Suprapubic skin (tissue), 4 donors: Measurements from ENCODE around the gene CLIC2. TPM values are rescaled to one million over a fixed set of nuclear protein-coding genes. Genes with fewer than 3 reads are reported as not detected.
"Not testable (repeated sequence)": the region's sequence is repeated elsewhere in the genome, so short reads cannot be mapped to it uniquely, and the experiment has no call there.

ENCODE experiments used
- DNase-seq, 2 donors: peaks; one replicate each; pipeline ENCODE4 v3.0.0-alpha.2; 2019; ENCODE audit warnings: low spot score in 2 of 2
- H3K27ac ChIP-seq: fragments of 200-600 bp; sonication (generic); one replicate; pipeline ENCODE4 v1.5.1; 2019
- H3K27me3 ChIP-seq: fragments of 200-600 bp; sonication (generic); one replicate; pipeline ENCODE4 v1.5.1; 2019
- H3K36me3 ChIP-seq: fragments of 200-600 bp; sonication (generic); one replicate; pipeline ENCODE4 v1.5.1; 2019
- H3K4me1 ChIP-seq: fragments of 200-600 bp; sonication (generic); one replicate; pipeline ENCODE4 v1.5.1; 2019
- H3K4me3 ChIP-seq: fragments of 200-600 bp; sonication (generic); one replicate; pipeline ENCODE4 v1.5.1; 2019; ENCODE audit warnings: mild to moderate bottlenecking
- H3K9me3 ChIP-seq: fragments of 200-600 bp; sonication (generic); one replicate; pipeline ENCODE4 v1.5.1; 2019
- EP300 ChIP-seq: sonication (generic); formaldehyde crosslinking; IDR thresholded peaks from one replicate; pipeline ENCODE4 v1.6.1; 2017; ENCODE audit warnings: antibody characterized with exemption
- POLR2A ChIP-seq, 2 donors: fragments of 450-650 bp; IDR thresholded peaks; one replicate each; pipeline ENCODE4 v1.6.1; 2017; ENCODE audit warnings: antibody characterized with exemption in 2 of 2, mild to moderate bottlenecking in 2 of 2, moderate library complexity in 2 of 2
- POLR2AphosphoS5 ChIP-seq, 3 donors: sonication (generic); formaldehyde crosslinking; IDR thresholded peaks; one replicate each; pipeline ENCODE4 v1.6.1; 2017; ENCODE audit warnings: antibody characterized with exemption in 3 of 3
- whole genome bisulfite sequencing: methylation state at CpG from one replicate; pipeline ENCODE4 v1.1.5; 2018; 5-methylcytosine and 5-hydroxymethylcytosine counted together
- total RNA-seq, 4 donors: library from RNA; depleted of rRNA; stranded (reverse); fragments of >200 nt; gene quantifications; one replicate each; pipeline ENCODE4 v1.1.0, GENCODE V29; 2016
- TF ChIP-seq, protein P1 (sequence below), 2 donors: fragments of 200-600 bp in 1 of 2; fragments of 450-650 bp in 1 of 2; sonication (generic) in 1 of 2; IDR thresholded peaks; one replicate each; pipeline ENCODE4 v1.5.1; 2016 to 2019; ENCODE audit warnings: antibody characterized with exemption in 2 of 2, mild to moderate bottlenecking in 1 of 2, moderate library complexity in 1 of 2

Gene CLIC2
- total RNA-seq, 4 donors from 2014 or later, result 4.8 to 9.2 (median 7.4) TPM

DNA sequence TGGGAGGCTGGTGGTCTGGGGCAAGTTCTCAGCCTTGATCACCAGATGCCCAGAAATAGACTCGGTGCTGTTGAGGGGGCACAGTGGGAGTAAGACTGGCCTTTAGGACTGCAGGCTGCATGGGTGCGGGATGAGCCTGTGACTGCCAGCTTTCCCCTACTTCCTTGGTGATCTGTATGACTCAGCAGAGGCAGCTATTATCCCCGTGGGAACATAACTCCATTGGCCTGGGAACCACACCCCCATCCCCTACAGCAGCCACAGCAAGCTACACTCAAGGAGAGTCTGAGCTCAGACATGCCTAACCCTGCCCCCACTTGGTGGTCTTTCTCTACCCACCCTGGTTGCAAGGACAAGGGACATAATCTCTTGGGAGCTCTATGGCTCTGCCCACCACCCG, 20.6 kb downstream of the CLIC2 start:
- no peaks in the 10 kb centered on the region for H3K27me3 ChIP-seq
- 76% methylated on average over 4 of the region's 4 CpGs for WGBS
- no peak for DNase-seq
- no peak overlapping the region for H3K27ac ChIP-seq
- TF ChIP-seq EP300 (no peak), POLR2AphosphoS5 (IDR thresholded peaks at IDR 0.05) (no peak), POLR2A (IDR thresholded peaks at IDR 0.05) (no peak)
- TF ChIP-seq, protein P1, sequence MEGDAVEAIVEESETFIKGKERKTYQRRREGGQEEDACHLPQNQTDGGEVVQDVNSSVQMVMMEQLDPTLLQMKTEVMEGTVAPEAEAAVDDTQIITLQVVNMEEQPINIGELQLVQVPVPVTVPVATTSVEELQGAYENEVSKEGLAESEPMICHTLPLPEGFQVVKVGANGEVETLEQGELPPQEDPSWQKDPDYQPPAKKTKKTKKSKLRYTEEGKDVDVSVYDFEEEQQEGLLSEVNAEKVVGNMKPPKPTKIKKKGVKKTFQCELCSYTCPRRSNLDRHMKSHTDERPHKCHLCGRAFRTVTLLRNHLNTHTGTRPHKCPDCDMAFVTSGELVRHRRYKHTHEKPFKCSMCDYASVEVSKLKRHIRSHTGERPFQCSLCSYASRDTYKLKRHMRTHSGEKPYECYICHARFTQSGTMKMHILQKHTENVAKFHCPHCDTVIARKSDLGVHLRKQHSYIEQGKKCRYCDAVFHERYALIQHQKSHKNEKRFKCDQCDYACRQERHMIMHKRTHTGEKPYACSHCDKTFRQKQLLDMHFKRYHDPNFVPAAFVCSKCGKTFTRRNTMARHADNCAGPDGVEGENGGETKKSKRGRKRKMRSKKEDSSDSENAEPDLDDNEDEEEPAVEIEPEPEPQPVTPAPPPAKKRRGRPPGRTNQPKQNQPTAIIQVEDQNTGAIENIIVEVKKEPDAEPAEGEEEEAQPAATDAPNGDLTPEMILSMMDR (IDR thresholded peaks at IDR 0.05), result no peak
- H3K4me1 ChIP-seq, result no peaks in the 10 kb centered on the region
- H3K4me3 ChIP-seq, result no peak overlapping the region
- no peaks in the 10 kb centered on the region for H3K36me3 ChIP-seq
- H3K9me3 ChIP-seq, result no peaks in the 10 kb centered on the region

DNA sequence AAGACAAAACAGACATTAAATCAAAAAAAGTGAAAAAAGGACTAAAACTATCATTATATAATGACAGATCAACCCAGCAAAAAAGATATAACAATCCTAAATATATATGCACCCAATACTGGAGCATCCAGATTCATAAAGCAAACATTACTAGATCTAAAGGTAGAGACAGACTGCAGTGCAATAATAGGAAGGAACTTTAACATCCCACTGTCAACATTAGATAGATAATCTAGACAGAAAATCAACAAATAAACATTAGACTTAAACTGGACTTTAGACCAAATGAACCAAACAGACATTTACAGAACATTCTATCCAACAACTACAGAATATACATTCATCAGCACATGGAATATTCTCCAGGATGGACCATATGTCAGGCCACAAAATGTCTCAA, 40.6 kb downstream of the CLIC2 start:
- H3K9me3 ChIP-seq, result no peaks in the 10 kb centered on the region
- no peak overlapping the region for H3K27ac ChIP-seq
- H3K4me3 ChIP-seq, result no peak overlapping the region
- no peak for DNase-seq
- H3K27me3 ChIP-seq, result no peaks in the 10 kb centered on the region
- TF ChIP-seq, protein P1 (IDR thresholded peaks at IDR 0.05), result no peak
- TF ChIP-seq EP300 (no peak), POLR2AphosphoS5 (IDR thresholded peaks at IDR 0.05) (no peak), POLR2A (IDR thresholded peaks at IDR 0.05) (no peak)
- H3K36me3 ChIP-seq, result no peaks in the 10 kb centered on the region
- H3K4me1 ChIP-seq, result no peaks in the 10 kb centered on the region

DNA sequence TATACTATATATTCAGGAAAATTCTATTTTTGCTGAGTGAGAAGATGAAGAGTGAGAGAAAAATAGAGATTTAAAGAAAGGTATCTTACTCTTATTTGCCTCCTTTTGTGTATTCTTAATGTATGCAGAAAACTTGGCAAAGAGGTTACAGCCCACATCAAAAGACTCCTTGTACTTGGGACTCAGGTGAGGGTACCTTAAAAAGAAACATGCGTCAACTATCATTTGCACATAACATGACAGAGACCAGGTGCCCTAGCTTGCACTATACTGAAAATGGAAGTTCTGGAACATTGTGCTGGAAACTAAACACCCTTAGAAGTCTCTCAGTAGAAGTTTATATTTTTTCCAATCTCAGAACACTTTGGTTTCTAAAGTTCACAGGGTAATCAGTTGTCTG, 54.5 kb downstream of the CLIC2 start:
- peaks cover 8% of the 10 kb centered on the region for H3K36me3 ChIP-seq
- H3K4me3 ChIP-seq, result no peak overlapping the region
- no peak for TF ChIP-seq POLR2A (IDR thresholded peaks at IDR 0.05)
- TF ChIP-seq POLR2AphosphoS5 (IDR thresholded peaks at IDR 0.05), result no peak
- no peak for TF ChIP-seq EP300
- TF ChIP-seq, protein P1 (IDR thresholded peaks at IDR 0.05), result no peak
- DNase-seq, result no peak
- no peak overlapping the region for H3K27ac ChIP-seq
- H3K27me3 ChIP-seq, result no peaks in the 10 kb centered on the region
- H3K4me1 ChIP-seq, result no peaks in the 10 kb centered on the region
- H3K9me3 ChIP-seq, result no peaks in the 10 kb centered on the region
- WGBS, result 88% methylated on average over 1 of the region's 1 CpG

DNA sequence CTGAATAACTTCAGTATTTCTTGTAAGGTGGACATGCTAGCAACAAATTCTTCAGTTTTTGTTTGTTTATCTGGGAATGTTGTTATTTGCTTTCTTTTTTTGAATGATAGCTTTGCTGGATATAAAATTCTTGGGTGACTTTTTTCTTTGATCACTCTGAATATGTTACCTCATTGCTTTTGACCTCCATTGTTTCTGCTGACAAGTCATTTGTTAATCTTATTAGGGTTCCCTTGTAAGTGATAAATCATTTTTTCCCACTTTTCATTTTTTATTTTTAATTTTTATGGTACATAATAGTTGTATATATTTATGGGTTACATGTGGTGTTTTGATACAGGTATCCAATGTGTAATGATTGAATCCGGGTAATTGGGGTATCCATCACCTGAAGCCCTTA, 63.4 kb downstream of the CLIC2 start:
- no peaks in the 10 kb centered on the region for H3K36me3 ChIP-seq
- no peak overlapping the region for H3K4me3 ChIP-seq
- no peaks in the 10 kb centered on the region for H3K9me3 ChIP-seq
- TF ChIP-seq POLR2A (IDR thresholded peaks at IDR 0.05) (no peak), POLR2AphosphoS5 (IDR thresholded peaks at IDR 0.05) (no peak), EP300 (no peak)
- TF ChIP-seq, protein P1 (IDR thresholded peaks at IDR 0.05), result no peak
- H3K27ac ChIP-seq, result no peak overlapping the region
- DNase-seq, result no peak
- WGBS, result 92% methylated on average over 1 of the region's 1 CpG
- no peaks in the 10 kb centered on the region for H3K27me3 ChIP-seq
- no peaks in the 10 kb centered on the region for H3K4me1 ChIP-seq

DNA sequence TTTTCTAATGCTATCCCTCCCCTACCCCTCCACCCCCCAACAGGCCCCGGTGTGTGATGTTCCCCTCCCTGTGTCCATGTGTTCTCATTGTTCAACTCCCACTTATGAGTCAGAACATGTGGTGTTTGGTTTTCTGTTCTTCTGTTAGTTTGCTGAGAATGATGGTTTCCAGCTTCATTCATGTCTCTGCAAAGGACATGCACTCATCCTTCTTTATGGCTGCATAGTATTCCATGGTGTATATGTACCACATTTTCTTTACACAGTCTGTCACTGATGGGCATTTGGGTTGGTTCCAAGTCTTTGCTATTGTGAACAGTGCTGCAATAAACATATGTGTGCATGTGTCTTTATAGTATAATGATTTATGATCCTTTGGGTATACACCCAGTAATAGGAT, 66.4 kb downstream of the CLIC2 start:
- not testable (repeated sequence) for H3K4me1 ChIP-seq, H3K9me3 ChIP-seq, H3K27me3 ChIP-seq, H3K36me3 ChIP-seq, H3K27ac ChIP-seq, H3K4me3 ChIP-seq, DNase-seq
- WGBS, result 88% methylated on average over 1 of the region's 1 CpG

DNA sequence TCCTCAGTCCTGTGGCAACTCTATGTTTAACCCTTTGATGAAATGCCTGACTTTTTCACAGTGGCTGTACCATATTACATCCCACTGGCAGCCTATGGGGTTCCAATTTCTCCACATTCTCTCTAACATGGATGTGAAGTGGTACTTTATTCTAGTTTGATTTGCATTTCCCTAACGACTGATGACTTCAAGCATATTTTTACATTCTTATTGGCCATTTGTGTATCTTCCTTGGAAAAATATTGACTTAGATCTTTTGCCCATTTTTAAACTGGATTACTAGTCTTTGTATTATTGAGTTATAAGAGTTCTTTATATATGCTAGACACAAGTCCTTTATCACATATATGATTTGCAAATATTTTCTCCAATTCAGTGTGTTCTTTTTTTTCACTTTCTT, 68.0 kb downstream of the CLIC2 start:
- Histone ChIP-seq H3K4me3 (no peak overlapping the region), H3K9me3 (no peaks in the 10 kb centered on the region), H3K36me3 (no peaks in the 10 kb centered on the region), H3K27me3 (peaks cover 4% of the 10 kb centered on the region), H3K4me1 (no peaks in the 10 kb centered on the region), H3K27ac (no peak overlapping the region)
- 97% methylated on average over 1 of the region's 1 CpG for WGBS
- no peak for DNase-seq
- TF ChIP-seq POLR2A (IDR thresholded peaks at IDR 0.05) (no peak), EP300 (no peak), POLR2AphosphoS5 (IDR thresholded peaks at IDR 0.05) (no peak)
- TF ChIP-seq, protein P1 (IDR thresholded peaks at IDR 0.05), result no peak
